H9 (cell line): ENCODE measurements around the gene MYH4. TPM values are rescaled to one million over a fixed set of nuclear protein-coding genes. Genes with fewer than 3 reads are reported as not detected.

Experiments used
- DNase-seq: peaks from one replicate; pipeline ENCODE4 v3.0.0-alpha.2; 2017
- H2AFZ ChIP-seq: one replicate; pipeline ENCODE4 v1.6.1; 2013; ENCODE audit warnings: mild to moderate bottlenecking, low read length, control low read depth, moderate library complexity
- H2AK5ac ChIP-seq: 2 replicates; pipeline ENCODE4 v1.6.1; 2013; ENCODE audit warnings: low read length, control low read depth, mixed read lengths; ENCODE audit not compliant: insufficient read length
- H2BK120ac ChIP-seq: one replicate; pipeline ENCODE4 v1.6.1; 2013; ENCODE audit warnings: low read depth, mild to moderate bottlenecking, low read length, control low read depth, inconsistent platforms; ENCODE audit not compliant: poor library complexity, severe bottlenecking
- H2BK12ac ChIP-seq: 2 replicates; pipeline ENCODE4 v1.6.1; 2013; ENCODE audit warnings: low read length, control low read depth, mixed read lengths, low read depth; ENCODE audit not compliant: insufficient read length
- H2BK15ac ChIP-seq: 2 replicates; pipeline ENCODE4 v1.6.1; 2013; ENCODE audit warnings: low read depth, low read length, control low read depth
- H2BK20ac ChIP-seq: one replicate; pipeline ENCODE4 v1.6.1; 2013; ENCODE audit warnings: low read depth, mild to moderate bottlenecking, low read length, control low read depth, inconsistent platforms; ENCODE audit not compliant: poor library complexity, severe bottlenecking
- H2BK5ac ChIP-seq: 2 replicates; pipeline ENCODE4 v1.6.1; 2013; ENCODE audit warnings: low read length, control low read depth, mixed read lengths; ENCODE audit not compliant: insufficient read length
- H3K14ac ChIP-seq: 2 replicates; pipeline ENCODE4 v1.6.1; 2013; ENCODE audit warnings: low read length, control low read depth; ENCODE audit not compliant: insufficient read depth
- H3K18ac ChIP-seq: 2 replicates; pipeline ENCODE4 v1.6.1; 2013; ENCODE audit warnings: low read depth, mild to moderate bottlenecking, mixed read lengths, low read length, control low read depth; ENCODE audit not compliant: insufficient read length
- H3K23ac ChIP-seq: 2 replicates; pipeline ENCODE4 v1.6.1; 2013; ENCODE audit warnings: low read length, control low read depth, mixed read lengths, low read depth; ENCODE audit not compliant: insufficient read length
- H3K23me2 ChIP-seq: 2 replicates; pipeline ENCODE4 v1.6.1; 2013; ENCODE audit warnings: low read depth, mild to moderate bottlenecking, mixed read lengths, low read length, control low read depth; ENCODE audit not compliant: insufficient read length, poor library complexity, severe bottlenecking
- H3K27ac ChIP-seq: 2 replicates; pipeline ENCODE4 v1.5.1; 2013; ENCODE audit warnings: low read length, control low read depth, mixed read lengths, low read depth; ENCODE audit not compliant: insufficient read length
- H3K27me3 ChIP-seq: 2 replicates; pipeline ENCODE4 v1.6.1; 2013; ENCODE audit warnings: low read length, control low read depth, inconsistent platforms; ENCODE audit not compliant: insufficient read depth
- H3K4ac ChIP-seq: 2 replicates; pipeline ENCODE4 v1.6.1; 2013; ENCODE audit warnings: low read depth, mild to moderate bottlenecking, control low read depth, inconsistent platforms, low read length, moderate library complexity
- H3K4me1 ChIP-seq: 2 replicates; pipeline ENCODE4 v1.6.1; 2013; ENCODE audit warnings: low read length, control low read depth, inconsistent platforms; ENCODE audit not compliant: insufficient read depth
- H3K4me2 ChIP-seq: 2 replicates; pipeline ENCODE4 v1.6.1; 2013; ENCODE audit warnings: low read length, control low read depth, mixed read lengths; ENCODE audit not compliant: insufficient read length, insufficient read depth
- H3K56ac ChIP-seq: 2 replicates; pipeline ENCODE4 v1.6.1; 2013; ENCODE audit warnings: low read depth, mild to moderate bottlenecking, mixed read lengths, low read length, control low read depth; ENCODE audit not compliant: insufficient read length
- H3K79me1 ChIP-seq: 2 replicates; pipeline ENCODE4 v1.6.1; 2013; ENCODE audit warnings: low read depth, mild to moderate bottlenecking, moderate library complexity, low read length, control low read depth, inconsistent platforms; ENCODE audit not compliant: insufficient read depth, poor library complexity, severe bottlenecking
- H3K79me2 ChIP-seq: 2 replicates; pipeline ENCODE4 v1.6.1; 2013; ENCODE audit warnings: low read length, control low read depth, inconsistent platforms; ENCODE audit not compliant: insufficient read depth
- H3K9ac ChIP-seq: 2 replicates; pipeline ENCODE4 v1.6.1; 2013; ENCODE audit warnings: low read length, control low read depth, mixed read lengths; ENCODE audit not compliant: insufficient read length; ENCODE audit errors: extremely low read depth
- H3K9me3 ChIP-seq: one replicate; pipeline ENCODE4 v1.6.1; 2013; ENCODE audit warnings: low read depth, low read length, inconsistent platforms; ENCODE audit not compliant: control insufficient read depth
- H3T11ph ChIP-seq: one replicate; pipeline ENCODE4 v1.6.1; 2013; ENCODE audit warnings: mild to moderate bottlenecking, low read length, control low read depth, inconsistent platforms
- H4K20me1 ChIP-seq: one replicate; pipeline ENCODE4 v1.6.1; 2013; ENCODE audit not compliant: control insufficient read depth, insufficient read length, insufficient read depth
- H4K5ac ChIP-seq: 2 replicates; pipeline ENCODE4 v1.6.1; 2013; ENCODE audit warnings: low read depth, mild to moderate bottlenecking, mixed read lengths, low read length, control low read depth; ENCODE audit not compliant: insufficient read length
- H4K8ac ChIP-seq: replicated peaks from 2 replicates; pipeline ENCODE4 v1.6.1; 2013; ENCODE audit warnings: low read length, control low read depth, mixed read lengths, low read depth; ENCODE audit not compliant: insufficient read length
- H4K91ac ChIP-seq: 2 replicates; pipeline ENCODE4 v1.6.1; 2013; ENCODE audit warnings: low read depth, mild to moderate bottlenecking, moderate library complexity, mixed read lengths, low read length, control low read depth; ENCODE audit not compliant: insufficient read length
- H3K27ac Mint-ChIP-seq, 3 experiments: 2 replicates in 2 of 3; 3 replicates in 1 of 3; pipeline ENCODE4 v1.8.0; 2020 to 2021; ENCODE audit warnings: mixed read lengths in 3 of 3, mild to moderate bottlenecking in 1 of 3, moderate library complexity in 1 of 3
- H3K27me3 Mint-ChIP-seq: 2 replicates; pipeline ENCODE4 v1.8.0; 2021; ENCODE audit warnings: low read depth, mild to moderate bottlenecking, moderate library complexity, mixed read lengths
- H3K36me3 Mint-ChIP-seq, 3 experiments: 2 replicates in 2 of 3; 3 replicates in 1 of 3; pipeline ENCODE4 v1.8.0; 2020 to 2021; ENCODE audit warnings: low read depth in 3 of 3, mixed read lengths in 3 of 3; ENCODE audit not compliant: insufficient read depth in 1 of 3
- H3K4me1 Mint-ChIP-seq, 2 experiments: 2 replicates each; pipeline ENCODE4 v1.8.0; 2020; ENCODE audit warnings: mixed read lengths in 2 of 2
- H3K4me3 Mint-ChIP-seq, 2 experiments: 2 replicates in 1 of 2; 3 replicates in 1 of 2; pipeline ENCODE4 v1.8.0; 2020 to 2021; ENCODE audit warnings: mild to moderate bottlenecking in 2 of 2, mixed read lengths in 2 of 2, moderate library complexity in 1 of 2
- H3K9me3 Mint-ChIP-seq, 2 experiments: 2 replicates in 1 of 2; 3 replicates in 1 of 2; pipeline ENCODE4 v1.8.0; 2020; ENCODE audit warnings: mild to moderate bottlenecking in 2 of 2, mixed read lengths in 2 of 2, moderate library complexity in 1 of 2
- CTCF ChIP-seq: fragments of 200-600 bp; sonication (generic); conservative IDR thresholded peaks from 3 replicates; pipeline ENCODE4 v1.8.0; 2021; ENCODE audit warnings: antibody characterized with exemption, mild to moderate bottlenecking
- WGBS: extraction: QIAGEN DNeasy Blood & Tissue Kit; methylation state at CpG from one replicate; pipeline ENCODE4 v1.1.7; 2013; ENCODE audit warnings: missing lambda C conversion rate, low lambda C conversion rate, mixed read lengths; ENCODE audit not compliant: insufficient read length; ENCODE audit errors: extremely low coverage; 5-methylcytosine and 5-hydroxymethylcytosine counted together
- total RNA-seq: library from RNA; stranded (reverse); gene quantifications from 2 replicates; pipeline ENCODE4 v1.2.1, GENCODE V29; 2021

The MYH4 gene
- total RNA-seq, 1 experiment from 2014 or later = not detected

- Histone ChIP-seq H2BK20ac (no peak overlapping the region), H3K9me3 (no peaks in the 10 kb centered on the region), H2BK15ac (no peak overlapping the region), H3K79me1 (no peaks in the 10 kb centered on the region), H4K20me1 (no peaks in the 10 kb centered on the region), H3K9ac (no peak overlapping the region), H4K91ac (no peak overlapping the region), H3T11ph (no peak overlapping the region), H3K79me2 (no peaks in the 10 kb centered on the region), H2BK120ac (no peak overlapping the region), H3K56ac (no peak overlapping the region), H3K14ac (no peak overlapping the region), H2BK12ac (no peak overlapping the region), H3K4me2 (no peak overlapping the region), H2AFZ (no peak overlapping the region), H3K18ac (no peak overlapping the region), H3K4me1 (no peaks in the 10 kb centered on the region), H2BK5ac (no peak overlapping the region), H3K23me2 (no peaks in the 10 kb centered on the region), H3K27ac (no peak overlapping the region), H3K4ac (no peak overlapping the region), H2AK5ac (no peak overlapping the region), H4K5ac (no peak overlapping the region), H4K8ac (no peak overlapping the region), H3K27me3 (no peaks in the 10 kb centered on the region), H3K23ac (no peak overlapping the region)
- no peaks in the 10 kb centered on the region for H3K9me3 Mint-ChIP-seq
- no peaks in the 10 kb centered on the region for H3K27me3 Mint-ChIP-seq
- no peak for TF ChIP-seq CTCF
- WGBS = no CpG with 5 or more reads among the region's 7 CpGs
- peaks cover 4 to 5% of the 10 kb centered on the region in 2 experiments for H3K4me1 Mint-ChIP-seq
- no peaks in the 10 kb centered on the region for H3K36me3 Mint-ChIP-seq
- H3K4me3 Mint-ChIP-seq = no peak overlapping the region
- DNase-seq = no peak
- no peak overlapping the region for H3K27ac Mint-ChIP-seq
These were observed 46.7 kb upstream of the MYH4 start for GRCh38 chr17:10516065-10516464.
